VCaP (cell line): Measurements from ENCODE around the gene IGFL4.

Experiments used
- H3K27ac ChIP-seq: fragments of 450-650 bp; 2 replicates; pipeline ENCODE4 v1.5.1; 2017
- CTCF ChIP-seq: fragments of 450-650 bp; conservative IDR thresholded peaks from 2 replicates; pipeline ENCODE4 v1.5.1; 2017; ENCODE audit warnings: mild to moderate bottlenecking, moderate library complexity

The IGFL4 gene

GRCh38 chr19:46040125-46040524 lies 677 bp downstream of the IGFL4 start:
- no peak overlapping the region for H3K27ac ChIP-seq
- no peak for TF ChIP-seq CTCF

DNA sequence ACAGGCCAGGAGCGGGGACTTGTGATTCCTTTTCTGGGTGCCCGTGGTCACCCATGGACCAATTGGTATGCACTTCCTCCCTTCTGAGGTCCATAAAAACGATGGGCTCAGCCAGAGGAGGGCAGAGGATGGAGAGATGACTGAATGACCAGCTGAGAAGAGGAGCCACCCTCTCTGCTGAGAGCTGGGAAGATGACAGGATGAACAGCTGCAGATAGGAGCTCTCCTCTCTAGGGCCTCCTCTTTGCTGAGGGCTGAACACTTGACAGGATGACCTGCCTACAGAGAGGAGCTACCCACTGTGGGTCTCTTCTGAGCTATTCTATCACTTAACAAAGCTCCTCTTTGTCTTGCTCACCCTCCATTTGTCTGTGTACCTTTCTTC lies 4.1 kb downstream of the IGFL4 start:
- H3K27ac ChIP-seq, result no peak overlapping the region
- no peak for TF ChIP-seq CTCF

DNA sequence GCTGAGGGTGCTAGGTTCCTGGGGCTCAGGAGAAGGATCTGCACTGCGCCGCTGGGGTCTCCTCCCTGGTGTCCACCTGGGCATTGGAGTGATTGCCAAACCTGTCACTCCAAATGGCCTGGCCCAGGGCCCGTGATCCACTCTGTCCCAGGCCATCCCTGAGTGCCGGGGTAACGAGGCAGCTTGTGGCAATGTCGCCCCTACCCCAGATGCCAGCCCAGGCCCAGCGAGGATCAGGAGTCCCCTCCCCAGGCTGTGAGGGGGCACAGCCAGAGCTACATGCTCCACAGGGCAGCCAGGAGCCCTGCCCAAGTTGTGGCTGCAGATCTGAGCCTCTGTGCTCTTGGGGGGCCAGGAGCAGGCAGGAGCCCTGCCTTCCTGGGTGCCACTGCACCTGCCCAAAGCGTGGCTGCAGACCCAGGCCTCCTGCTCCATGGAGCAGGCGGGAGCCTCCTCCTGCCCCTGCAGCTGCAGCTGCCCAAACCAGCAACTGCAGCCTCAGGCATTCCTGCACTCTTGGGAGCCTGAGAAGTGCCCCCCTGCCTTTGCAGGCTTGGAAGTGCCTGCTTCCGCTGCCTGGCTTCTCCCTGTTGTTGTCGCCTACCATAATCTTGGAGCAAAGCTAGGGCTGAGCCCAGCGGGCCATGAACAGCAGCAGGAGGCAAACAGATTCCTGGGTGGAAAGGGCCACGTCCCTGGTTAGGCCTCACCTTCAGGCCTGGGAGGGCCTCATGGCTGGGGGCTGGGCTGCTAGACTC lies 4.6 kb downstream of the IGFL4 start:
- no peak overlapping the region for H3K27ac ChIP-seq
- no peak for TF ChIP-seq CTCF

DNA sequence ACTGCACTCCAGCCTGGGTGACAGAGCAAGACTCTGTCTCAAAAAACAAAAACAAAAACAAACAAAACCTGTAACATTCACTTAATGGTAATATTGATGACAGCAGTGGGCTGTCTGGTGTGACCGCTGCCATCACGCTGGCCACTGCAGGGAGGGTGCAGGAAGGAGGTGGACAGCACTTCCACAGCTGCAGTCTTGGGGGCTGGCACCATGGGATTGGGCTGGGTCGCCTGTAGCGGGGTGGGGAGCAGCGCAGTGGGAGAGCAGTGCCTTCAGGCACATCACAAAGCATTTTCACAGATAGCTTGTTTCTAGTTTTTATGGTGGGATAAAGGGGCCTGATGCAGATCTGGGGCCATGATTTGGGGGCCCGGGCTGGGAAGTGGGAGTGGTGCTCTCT lies 5.3 kb downstream of the IGFL4 start:
- no peak for TF ChIP-seq CTCF
- no peak overlapping the region for H3K27ac ChIP-seq

DNA sequence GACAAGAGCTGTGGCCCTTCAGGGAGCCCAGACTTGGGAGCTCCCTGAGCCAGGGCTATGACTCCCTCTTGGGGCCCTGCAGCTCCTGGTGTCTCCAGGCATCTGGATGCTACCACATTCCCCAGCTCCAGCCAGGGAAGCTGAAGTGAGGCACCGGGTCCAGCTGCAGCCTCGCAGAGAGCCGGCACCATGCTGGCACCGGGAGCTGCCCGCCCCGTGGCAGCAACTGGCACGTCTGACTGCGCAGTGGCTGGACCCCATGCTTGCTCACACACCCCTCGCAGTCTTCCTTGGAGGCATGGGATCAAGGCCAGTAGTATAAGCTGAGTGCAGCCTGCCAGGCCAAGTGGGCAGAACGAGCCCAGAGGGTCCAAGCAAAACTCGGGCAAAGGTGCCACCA lies 7.4 kb downstream of the IGFL4 start:
- no peak for TF ChIP-seq CTCF
- H3K27ac ChIP-seq, result no peak overlapping the region

DNA sequence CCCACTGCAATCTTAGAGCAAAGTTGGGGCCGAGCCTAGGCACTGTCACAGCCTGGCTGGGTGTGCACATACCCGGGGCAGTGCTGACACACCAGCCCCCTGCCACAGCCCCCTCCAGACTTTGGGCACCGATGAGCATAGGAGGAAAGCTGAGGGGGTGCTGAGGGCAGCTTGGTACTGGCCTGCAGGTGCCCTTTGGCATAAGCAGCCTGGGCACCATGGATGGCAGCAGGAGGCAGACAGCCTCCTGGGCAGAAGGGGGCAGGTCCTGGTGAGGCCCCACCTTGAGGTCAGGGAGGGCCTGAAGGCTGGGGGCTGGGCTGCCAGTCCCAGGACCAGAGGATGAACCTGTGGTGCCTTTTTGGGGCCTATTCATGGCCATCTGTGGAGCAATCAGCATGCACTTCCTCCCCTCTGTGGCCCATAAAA lies 8.2 kb downstream of the IGFL4 start:
- no peak overlapping the region for H3K27ac ChIP-seq
- TF ChIP-seq CTCF, result no peak

- H3K27ac ChIP-seq, result no peak overlapping the region
- TF ChIP-seq CTCF, result no peak
Observed at GRCh38 chr19:46031781-46032596, 8.8 kb downstream of the IGFL4 start.
